ENCODE results near the gene PDE8A.

The PDE8A gene

DNA sequence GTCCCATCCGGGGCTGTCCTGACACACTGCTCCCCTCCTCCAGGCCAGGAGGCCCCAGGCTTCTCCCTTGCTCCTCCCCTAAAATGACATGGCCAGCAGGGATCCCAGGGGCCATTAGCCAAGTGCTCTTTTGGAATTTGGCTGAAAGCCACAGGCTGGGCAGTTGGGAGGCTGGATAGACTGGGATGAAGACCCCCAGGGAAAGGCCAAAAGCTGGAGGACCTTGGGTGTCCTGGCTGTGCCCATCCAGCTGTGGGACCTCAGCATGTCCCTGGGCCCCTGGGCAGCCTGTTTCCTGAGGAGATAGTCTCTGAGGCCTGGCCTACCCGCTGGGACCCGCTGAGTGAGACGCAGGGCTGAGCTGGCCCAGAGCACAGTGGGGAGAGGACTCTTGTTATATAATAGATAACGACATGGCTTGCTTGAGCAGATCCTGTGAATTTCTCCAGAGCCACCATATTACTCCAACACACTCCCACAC, 5.7 kb upstream of the PDE8A start:
- TF ChIP-seq, protein P1, sequence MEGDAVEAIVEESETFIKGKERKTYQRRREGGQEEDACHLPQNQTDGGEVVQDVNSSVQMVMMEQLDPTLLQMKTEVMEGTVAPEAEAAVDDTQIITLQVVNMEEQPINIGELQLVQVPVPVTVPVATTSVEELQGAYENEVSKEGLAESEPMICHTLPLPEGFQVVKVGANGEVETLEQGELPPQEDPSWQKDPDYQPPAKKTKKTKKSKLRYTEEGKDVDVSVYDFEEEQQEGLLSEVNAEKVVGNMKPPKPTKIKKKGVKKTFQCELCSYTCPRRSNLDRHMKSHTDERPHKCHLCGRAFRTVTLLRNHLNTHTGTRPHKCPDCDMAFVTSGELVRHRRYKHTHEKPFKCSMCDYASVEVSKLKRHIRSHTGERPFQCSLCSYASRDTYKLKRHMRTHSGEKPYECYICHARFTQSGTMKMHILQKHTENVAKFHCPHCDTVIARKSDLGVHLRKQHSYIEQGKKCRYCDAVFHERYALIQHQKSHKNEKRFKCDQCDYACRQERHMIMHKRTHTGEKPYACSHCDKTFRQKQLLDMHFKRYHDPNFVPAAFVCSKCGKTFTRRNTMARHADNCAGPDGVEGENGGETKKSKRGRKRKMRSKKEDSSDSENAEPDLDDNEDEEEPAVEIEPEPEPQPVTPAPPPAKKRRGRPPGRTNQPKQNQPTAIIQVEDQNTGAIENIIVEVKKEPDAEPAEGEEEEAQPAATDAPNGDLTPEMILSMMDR (conservative IDR thresholded peaks at IDR 0.05), result no peak
- TF ChIP-seq ZFX (IDR thresholded peaks at IDR 0.05), result no peak
- H3K27ac ChIP-seq, result no peak overlapping the region

DNA sequence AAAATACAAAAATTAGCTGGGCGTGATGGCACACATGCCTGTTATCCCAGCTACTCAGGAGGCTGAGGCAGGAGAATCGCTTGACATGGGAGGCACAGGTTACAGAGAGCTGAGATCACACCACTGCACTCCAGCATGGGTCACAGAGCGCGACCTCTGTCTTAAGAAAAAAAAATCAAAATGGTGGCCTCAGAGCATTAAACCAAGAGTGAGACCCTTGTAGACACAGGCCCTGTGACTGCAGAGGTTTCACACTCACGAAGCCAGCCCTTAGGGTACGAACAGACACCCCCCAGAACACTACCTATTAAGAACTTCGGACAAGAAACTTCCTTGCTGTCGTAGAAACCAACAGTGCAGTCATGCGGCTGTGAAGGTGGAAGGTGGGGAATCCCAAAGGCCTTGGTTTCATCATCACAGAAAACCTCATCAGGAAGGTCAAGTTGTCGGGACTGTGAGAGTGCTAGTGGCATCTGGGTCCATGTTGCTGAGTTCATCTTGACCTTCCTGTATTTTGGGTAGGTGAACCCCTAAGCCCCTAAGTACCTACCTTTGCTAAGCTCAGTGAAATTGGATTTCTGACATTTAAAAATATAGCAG, 4.8 kb upstream of the PDE8A start:
- TF ChIP-seq ZFX (IDR thresholded peaks at IDR 0.05), result no peak
- TF ChIP-seq, protein P1 (conservative IDR thresholded peaks at IDR 0.05), result no peak
- no peak overlapping the region for H3K27ac ChIP-seq

DNA sequence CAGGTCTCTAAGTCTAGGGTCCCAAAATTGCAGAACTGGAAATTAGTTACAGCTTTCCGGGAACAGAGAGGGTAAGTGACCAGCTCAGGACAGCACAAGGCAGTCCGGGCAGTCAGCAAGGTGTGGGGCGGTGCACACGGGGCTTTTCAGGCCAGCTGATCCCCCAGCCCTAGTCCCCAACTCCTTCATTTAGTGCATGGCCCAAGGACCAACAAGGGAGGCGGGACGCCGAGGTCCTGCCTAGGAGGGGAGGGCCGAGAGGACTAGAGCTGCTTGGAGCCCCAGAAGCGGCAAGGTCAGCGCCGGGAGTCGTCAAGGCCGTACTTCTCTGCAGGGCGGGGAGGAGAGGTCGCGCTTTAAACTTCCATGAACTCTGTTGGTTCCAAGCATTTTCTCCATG, 2.0 kb upstream of the PDE8A start:
- peak overlapping the region; percentile 80 for H3K27ac ChIP-seq
- TF ChIP-seq ZFX (IDR thresholded peaks at IDR 0.05), result no peak
- TF ChIP-seq, protein P1 (conservative IDR thresholded peaks at IDR 0.05), result no peak

DNA sequence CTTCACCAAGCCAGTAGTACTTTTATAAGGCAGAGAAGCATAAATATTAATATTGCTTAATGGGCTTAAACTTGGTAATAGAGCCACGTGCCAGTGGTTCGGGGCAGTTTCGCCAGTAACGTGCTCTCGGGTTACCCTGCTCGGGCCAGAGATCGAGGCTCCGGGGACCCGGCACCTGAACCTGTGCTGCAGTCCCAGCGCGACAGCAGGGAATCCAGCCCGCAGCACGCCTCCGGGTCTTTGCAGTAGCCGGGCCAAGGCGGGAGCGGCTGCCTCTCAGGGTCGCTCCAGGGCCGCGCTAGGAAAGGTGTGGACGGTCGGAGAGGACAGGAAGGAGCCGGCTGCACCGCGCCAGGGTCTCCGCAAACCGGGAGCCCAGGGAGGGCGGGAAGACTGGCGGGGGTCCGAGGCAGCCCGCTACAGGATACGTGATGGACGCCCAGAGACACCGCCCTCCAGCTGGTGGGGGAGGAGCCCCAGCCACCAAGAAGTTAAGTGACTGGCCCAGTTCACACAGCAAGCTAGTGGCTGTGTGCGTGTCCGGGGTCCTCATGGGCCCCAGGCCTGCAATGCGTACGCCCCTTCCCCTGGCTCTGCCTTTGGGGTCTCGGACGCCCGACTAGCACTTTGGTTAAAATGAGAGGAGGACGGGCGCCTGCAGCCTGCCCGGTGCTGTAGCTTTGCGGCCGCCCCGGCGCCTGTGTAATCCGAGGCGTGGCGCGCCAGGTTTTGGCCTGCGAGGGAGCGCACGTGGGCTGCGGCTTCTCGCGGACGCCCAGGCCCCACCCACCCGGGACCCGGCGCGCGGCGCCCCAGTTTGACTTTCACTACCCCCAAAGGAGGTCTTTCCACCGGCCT, 1.2 kb upstream of the PDE8A start:
- H3K27ac ChIP-seq, result peak overlapping the region; percentile 80
- TF ChIP-seq ZFX (IDR thresholded peaks at IDR 0.05), result peak; percentile 50; the same call in 1 of the 2 replicates
- TF ChIP-seq, protein P1 (conservative IDR thresholded peaks at IDR 0.05), result no peak

DNA sequence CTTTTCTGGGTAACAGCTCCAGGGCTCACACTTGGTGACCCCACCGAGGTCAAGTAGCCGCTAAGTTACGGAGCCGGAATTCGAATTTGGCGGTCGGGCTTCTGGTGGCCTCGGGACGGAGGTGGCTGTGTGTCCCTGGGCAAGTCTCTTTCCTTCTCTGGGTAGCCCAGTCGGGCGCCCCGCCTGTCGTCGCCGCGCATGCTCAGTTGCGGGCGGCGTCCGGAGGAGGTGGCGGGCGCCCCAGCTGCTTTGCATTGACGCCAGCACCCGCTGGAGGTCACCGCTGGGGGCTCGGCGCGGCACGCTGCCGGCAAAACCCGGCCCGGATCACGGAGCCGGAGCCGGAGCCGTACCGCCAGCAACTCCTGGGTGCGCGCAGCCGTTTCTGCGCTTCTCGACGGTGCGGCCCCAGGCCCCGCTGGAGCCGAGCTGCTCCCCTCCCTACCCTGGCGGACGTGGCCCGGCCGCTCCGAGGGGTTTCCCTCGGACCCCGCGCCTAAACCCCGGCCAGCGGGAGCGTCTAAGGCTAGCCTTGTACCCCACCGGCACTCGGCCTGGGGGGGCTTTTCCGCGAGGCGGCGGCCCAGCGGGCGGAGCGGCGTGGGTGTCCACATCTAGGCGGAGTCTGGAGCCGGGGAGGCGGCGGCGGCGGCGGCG, 474 bp upstream of the PDE8A start:
- TF ChIP-seq ZFX (IDR thresholded peaks at IDR 0.05), result no peak
- TF ChIP-seq, protein P1 (conservative IDR thresholded peaks at IDR 0.05), result no peak
- peak overlapping the region; percentile 80 for H3K27ac ChIP-seq

DNA sequence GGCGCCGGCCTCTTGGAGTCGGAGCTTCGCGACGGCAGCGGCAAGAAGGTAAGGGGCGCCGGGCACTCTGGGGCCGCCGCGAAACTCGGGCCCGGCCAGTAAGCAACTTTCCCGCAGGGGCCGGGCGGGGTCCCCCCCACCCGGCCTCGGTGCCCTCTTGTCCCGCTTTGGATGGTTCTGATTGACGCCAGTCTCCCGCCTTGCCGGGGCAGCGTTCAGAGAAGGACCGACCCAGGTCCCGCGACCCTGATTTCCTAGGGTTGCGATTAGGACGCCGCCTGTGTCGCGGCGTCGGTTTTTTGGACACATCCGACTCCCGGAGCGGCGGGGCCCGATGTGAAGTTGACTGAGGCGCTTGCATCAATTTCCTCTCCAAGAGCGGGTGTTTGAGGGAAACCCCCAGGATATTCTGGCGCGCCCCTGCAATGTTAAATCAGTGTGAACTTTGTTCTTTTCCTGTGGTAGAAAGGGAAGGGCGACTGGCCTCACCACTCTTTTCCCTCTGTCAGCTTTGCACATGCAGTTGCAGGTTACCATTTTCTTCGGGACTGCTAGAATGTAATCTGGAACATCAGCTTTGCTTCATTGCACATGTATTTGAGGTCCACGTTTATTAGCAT, 755 bp downstream of the PDE8A start:
- TF ChIP-seq, protein P1 (conservative IDR thresholded peaks at IDR 0.05), result no peak
- no peak for TF ChIP-seq ZFX (IDR thresholded peaks at IDR 0.05)
- peak overlapping the region; percentile 80 for H3K27ac ChIP-seq

Measured in C4-2B (cell line).